Ishikawa (cell line): Measurements from ENCODE around the gene TDG.
A peak's percentile ranks its signal among the peaks of the same experiment; 100 is the strongest.

ENCODE experiments used
- CEBPB ChIP-seq: IDR thresholded peaks from 2 replicates; pipeline ENCODE4 v1.6.1; 2012
- CREB1 ChIP-seq: IDR thresholded peaks from 2 replicates; pipeline ENCODE4 v1.6.1; 2012; ENCODE audit warnings: low read depth
- EGR1 ChIP-seq: IDR thresholded peaks from 2 replicates; pipeline ENCODE4 v1.6.1; 2012
- EP300 ChIP-seq: IDR thresholded peaks from 2 replicates; pipeline ENCODE4 v1.6.1; 2012; ENCODE audit warnings: borderline replicate concordance
- FOXM1 ChIP-seq: IDR thresholded peaks from 2 replicates; pipeline ENCODE4 v1.6.1; 2012; ENCODE audit warnings: low read depth, borderline replicate concordance
- NFIC ChIP-seq: IDR thresholded peaks from 2 replicates; pipeline ENCODE4 v1.6.1; 2012
- RAD21 ChIP-seq: IDR thresholded peaks from 2 replicates; pipeline ENCODE4 v1.6.1; 2012; ENCODE audit warnings: low read depth
- REST ChIP-seq: IDR thresholded peaks from 2 replicates; pipeline ENCODE4 v1.6.1; 2012; ENCODE audit warnings: low read depth, mild to moderate bottlenecking
- TAF1 ChIP-seq: IDR thresholded peaks from 2 replicates; pipeline ENCODE4 v1.6.1; 2012; ENCODE audit warnings: low read depth, mild to moderate bottlenecking
- TCF12 ChIP-seq: IDR thresholded peaks from 2 replicates; pipeline ENCODE4 v1.6.1; 2012; ENCODE audit warnings: low read depth
- TEAD4 ChIP-seq: IDR thresholded peaks from 2 replicates; pipeline ENCODE4 v1.6.1; 2012
- USF1 ChIP-seq: IDR thresholded peaks from 2 replicates; pipeline ENCODE4 v1.6.1; 2012
- YY1 ChIP-seq: IDR thresholded peaks from 2 replicates; pipeline ENCODE4 v1.6.1; 2012; ENCODE audit warnings: low read depth
- ZBTB7A ChIP-seq: IDR thresholded peaks from 2 replicates; pipeline ENCODE4 v1.6.1; 2012; ENCODE audit warnings: low read depth
- TF ChIP-seq, protein P1 (sequence below): IDR thresholded peaks from 2 replicates; pipeline ENCODE4 v1.6.1; 2012

Gene TDG

GRCh38 chr12:103955811-103956508 is 9.7 kb upstream of the TDG start:
- TF ChIP-seq TCF12 = no peak
- no peak for TF ChIP-seq CREB1
- no peak for TF ChIP-seq ZBTB7A
- TF ChIP-seq TAF1 = no peak
- no peak for TF ChIP-seq RAD21
- TF ChIP-seq, protein P1, sequence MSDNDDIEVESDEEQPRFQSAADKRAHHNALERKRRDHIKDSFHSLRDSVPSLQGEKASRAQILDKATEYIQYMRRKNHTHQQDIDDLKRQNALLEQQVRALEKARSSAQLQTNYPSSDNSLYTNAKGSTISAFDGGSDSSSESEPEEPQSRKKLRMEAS = no peak
- TF ChIP-seq TEAD4 = no peak
- TF ChIP-seq USF1 = no peak
- no peak for TF ChIP-seq CEBPB
- no peak for TF ChIP-seq NFIC
- no peak for TF ChIP-seq FOXM1
- TF ChIP-seq YY1 = no peak
- no peak for TF ChIP-seq REST
- TF ChIP-seq EP300 = no peak
- TF ChIP-seq EGR1 = no peak

DNA sequence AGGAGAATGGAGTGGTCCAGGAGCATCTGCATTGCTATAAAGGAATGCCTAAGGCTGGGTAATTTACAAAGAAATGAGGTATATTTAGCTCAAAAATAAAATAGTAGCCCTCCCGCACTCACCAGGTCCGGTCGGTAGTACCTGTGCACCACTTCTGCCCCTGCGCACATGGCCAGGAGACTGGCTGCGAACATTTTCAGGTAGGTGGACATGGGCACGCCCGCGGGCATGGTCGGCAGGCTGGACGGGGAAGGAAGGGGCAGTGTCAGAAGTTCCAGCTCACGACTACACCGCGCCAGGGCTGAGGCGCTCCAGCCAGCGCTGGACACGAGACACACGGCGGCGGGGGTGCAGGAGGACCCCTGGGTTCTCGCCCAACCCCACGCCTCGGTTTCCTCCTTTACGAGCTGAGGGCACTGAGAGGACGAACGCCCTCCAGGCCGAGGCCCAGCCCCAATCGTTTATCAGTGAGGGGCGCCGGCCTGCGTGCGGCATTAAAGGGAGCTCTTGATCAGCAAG is 9.1 kb upstream of the TDG start:
- no peak for TF ChIP-seq YY1
- no peak for TF ChIP-seq FOXM1
- no peak for TF ChIP-seq CREB1
- TF ChIP-seq CEBPB = no peak
- TF ChIP-seq EP300 = no peak
- TF ChIP-seq ZBTB7A = peak; percentile 72; the same call in 1 of the 2 replicates
- no peak for TF ChIP-seq TCF12
- no peak for TF ChIP-seq NFIC
- no peak for TF ChIP-seq TEAD4
- no peak for TF ChIP-seq REST
- TF ChIP-seq, protein P1 = peak; percentile 62; the same call in 1 of the 2 replicates

GRCh38 chr12:103957865-103958388 is 7.7 kb upstream of the TDG start:
- TF ChIP-seq TCF12 = no peak
- no peak for TF ChIP-seq EGR1
- TF ChIP-seq CREB1 = no peak
- no peak for TF ChIP-seq NFIC
- TF ChIP-seq, protein P1 = no peak
- no peak for TF ChIP-seq CEBPB
- no peak for TF ChIP-seq TAF1
- no peak for TF ChIP-seq REST

- no peak for TF ChIP-seq USF1
- TF ChIP-seq TCF12 = no peak
- no peak for TF ChIP-seq TAF1
These were observed 7.1 kb upstream of the TDG start for GRCh38 chr12:103958621-103959020.
